ENCODE data around the gene SYCP2L.

GRCh38 chr6:11008821-11009220, 122.0 kb downstream of the SYCP2L start:
- TF ChIP-seq CTCF (IDR thresholded peaks at IDR 0.05) (no peak), EZH2phosphoT487 (IDR thresholded peaks at IDR 0.05) (no peak), EZH2 (IDR thresholded peaks at IDR 0.05) (no peak)

All from neural progenitor cell (in vitro differentiated cells).